Left kidney (tissue), 2 donors: ENCODE data around the gene MXRA8. TPM values are rescaled to one million over a fixed set of nuclear protein-coding genes. Genes with fewer than 3 reads are reported as not detected.
"Not testable (repeated sequence)": the region's sequence is repeated elsewhere in the genome, so short reads cannot be mapped to it uniquely, and the experiment has no call there.

Source experiments
- DNase-seq: peaks from one replicate; pipeline ENCODE4 v3.0.0-alpha.2; 2013
- polyA plus RNA-seq: library from polyadenylated mRNA; unstranded; fragments of 120-200 nt; gene quantifications from one replicate; pipeline ENCODE4 v1.2.1, GENCODE V29; 2013; ENCODE audit not compliant: insufficient read length

The MXRA8 gene
- polyA plus RNA-seq, 1 donor, result 147 TPM

DNA sequence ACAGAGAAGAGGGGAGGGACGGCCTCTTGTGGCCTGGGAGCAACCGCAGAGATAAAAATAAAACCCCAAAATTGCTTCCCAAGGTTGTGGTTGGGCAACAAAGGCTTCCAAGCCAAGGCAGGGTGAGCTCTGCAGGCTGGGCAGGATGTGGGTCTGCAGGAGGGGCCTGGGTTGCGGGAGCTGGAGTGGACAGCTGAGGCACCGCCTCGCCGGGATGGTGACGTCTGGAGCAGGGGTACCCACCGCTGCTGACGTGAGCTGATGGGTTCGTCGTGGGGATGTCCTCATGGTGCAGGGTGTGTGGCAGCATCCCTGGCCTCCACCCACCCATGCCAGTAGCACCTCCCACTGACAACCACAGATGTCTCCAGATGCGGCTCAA, 13.0 kb upstream of the MXRA8 start:
- DNase-seq, result no peak

DNA sequence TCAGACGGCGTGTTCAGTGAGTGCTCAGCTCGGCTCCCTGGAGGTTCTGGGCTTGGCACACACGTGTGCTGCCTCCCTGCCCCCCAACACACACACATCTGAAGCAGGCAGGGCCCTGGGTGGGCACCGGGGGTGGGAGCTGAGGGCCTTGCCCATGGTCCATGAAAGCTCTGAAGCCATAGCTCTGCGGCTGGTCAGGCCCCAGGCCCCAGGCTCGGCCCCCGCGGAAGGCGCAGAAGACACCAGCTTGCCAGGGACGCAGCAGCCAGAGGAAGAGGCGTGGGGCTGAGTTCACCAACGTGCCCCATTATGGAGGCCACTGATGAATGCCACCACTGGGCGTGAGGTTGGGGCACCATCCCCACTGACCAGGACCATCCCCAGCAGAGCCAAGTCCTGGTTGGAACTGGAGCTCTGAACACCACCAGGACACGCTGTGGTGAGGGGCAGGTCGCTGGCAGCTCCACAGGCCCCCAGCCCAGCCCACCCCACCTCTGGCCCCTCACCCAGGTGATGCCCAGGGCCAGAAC, 12.5 kb upstream of the MXRA8 start:
- DNase-seq, result no peak

DNA sequence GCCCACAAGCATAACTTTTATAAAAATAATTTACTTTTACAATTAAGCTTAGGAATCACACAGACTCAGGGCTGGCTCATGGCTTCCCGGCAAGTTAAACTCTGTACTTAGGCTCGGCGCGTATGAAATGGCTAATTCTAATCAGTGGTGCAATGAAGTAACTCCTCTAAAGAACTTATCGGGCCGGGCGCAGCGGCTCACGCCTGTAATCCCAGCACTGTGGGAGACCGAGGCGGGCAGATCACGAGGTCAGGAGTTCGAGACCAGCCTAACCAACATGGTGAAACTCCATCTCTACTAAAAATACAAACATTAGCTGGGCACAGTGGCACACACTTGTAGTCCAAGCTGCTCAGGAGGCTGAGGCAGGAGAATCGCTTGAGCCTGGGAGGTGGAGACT, 11.7 kb upstream of the MXRA8 start:
- not testable (repeated sequence) for DNase-seq

DNA sequence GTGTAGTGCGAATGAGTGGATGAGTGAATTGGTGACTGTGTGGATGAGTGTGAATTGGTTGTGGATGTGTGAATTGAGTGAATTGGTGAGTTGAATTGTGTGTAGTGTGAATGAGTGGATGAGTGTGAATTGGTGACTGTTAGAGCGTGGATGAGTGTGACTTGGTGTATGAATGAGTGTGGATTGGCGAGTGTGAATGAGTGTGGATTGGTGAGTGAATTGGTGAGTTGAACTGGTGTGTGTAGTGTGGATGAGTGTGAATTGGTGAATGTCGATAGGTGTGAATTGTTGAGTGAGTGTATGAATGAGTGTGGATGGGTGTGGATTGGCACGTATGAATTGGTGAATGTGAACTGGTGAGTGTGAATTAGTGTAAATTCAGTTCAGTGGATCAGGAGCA, 9.0 kb upstream of the MXRA8 start:
- DNase-seq, result no peak

DNA sequence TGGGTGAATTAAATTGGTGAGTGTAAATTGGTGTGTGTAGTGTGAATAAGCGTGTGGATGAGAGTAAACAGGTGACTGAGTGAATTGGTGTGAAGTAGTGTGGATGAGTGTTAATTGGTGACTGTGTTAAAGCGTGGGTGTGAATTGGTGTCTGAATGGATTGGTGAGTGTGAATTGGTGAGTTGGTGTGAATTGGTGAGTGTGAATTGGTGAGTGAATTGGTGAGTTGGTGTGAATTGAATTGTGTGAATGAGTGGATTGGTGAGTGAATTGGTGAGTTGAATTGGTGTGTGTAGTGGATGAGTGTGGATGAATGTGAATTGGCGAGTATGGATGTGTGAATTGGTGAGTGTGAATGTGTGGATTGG, 8.3 kb upstream of the MXRA8 start:
- no peak for DNase-seq

DNA sequence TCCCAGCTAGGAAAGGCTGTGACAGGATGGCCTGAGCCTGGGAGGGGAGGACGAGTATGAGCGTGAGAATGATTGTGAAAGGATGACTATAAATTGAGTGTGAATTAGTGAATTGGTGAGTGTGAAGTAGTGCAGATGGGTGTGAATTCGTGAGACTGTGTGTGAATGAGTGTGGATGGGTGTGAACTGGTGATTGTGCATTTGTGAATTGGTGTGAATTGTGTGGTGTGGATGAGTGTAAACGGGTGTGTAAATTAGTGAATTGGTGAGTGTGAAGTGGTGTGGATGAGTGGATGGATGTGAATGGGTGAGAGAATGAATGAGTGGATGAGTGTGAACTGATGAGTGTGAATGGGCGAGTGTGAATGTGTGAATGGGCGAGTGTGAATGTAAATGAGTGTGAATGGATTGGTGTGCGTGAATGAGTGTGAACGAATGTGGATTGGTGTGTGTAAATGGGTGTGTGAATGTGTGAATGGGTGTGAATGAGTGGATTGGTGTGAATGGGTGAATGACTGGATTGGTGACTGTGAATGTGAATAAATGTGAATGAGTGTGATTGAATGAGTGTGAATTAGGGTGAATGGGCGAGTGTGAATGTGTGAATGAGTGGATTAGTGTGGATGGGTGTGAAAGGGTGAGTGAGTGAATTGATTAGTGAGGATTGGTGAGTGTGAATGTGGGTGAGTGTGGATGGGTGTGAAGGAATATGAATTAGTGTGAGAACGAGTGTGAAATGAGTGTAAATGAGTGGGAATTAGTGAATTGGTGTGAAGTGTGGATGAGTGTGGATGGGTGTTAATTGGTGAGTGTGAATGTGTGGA, 7.7 kb upstream of the MXRA8 start:
- DNase-seq, result no peak

DNA sequence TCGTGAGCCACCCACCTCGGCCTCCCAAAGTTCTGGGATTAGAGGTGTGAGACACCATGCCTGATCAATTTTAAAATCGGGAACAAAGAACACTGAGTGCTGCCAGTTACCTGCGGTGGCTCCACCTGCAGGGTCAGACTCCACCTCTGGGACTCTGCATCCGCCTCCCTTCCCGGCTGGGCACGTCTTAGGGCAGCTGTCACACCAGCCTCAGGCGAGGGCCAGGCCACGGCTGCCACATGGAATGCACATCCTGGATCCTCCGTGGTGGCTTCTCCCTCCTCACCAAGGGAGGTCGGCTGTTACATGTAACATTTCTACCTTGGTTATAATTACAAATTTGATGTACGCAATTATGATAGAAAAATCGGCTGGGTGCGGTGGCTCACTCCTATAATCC, 5.9 kb upstream of the MXRA8 start:
- DNase-seq, result no peak

DNA sequence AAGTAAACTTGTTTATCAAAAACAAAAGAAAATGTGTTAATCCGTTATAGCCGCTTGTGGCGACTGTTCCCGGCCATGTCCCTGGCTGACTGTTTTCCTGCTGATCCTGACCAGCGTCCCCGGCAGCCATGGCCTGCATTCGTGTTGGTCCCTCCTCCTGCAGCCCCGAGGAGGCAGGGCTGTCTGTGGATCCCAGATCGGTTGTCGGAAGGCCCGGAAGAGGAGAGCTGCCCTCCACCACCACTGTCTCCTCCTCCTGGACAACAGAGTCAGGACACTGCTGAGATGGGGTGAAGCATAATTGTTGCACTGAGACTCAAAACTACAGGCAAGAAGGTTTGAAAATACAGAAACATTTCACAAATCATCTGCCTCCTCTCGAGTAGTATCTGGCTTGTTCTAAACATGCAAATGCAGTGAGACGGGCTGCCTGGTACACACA, 3.6 kb upstream of the MXRA8 start:
- DNase-seq, result no peak

DNA sequence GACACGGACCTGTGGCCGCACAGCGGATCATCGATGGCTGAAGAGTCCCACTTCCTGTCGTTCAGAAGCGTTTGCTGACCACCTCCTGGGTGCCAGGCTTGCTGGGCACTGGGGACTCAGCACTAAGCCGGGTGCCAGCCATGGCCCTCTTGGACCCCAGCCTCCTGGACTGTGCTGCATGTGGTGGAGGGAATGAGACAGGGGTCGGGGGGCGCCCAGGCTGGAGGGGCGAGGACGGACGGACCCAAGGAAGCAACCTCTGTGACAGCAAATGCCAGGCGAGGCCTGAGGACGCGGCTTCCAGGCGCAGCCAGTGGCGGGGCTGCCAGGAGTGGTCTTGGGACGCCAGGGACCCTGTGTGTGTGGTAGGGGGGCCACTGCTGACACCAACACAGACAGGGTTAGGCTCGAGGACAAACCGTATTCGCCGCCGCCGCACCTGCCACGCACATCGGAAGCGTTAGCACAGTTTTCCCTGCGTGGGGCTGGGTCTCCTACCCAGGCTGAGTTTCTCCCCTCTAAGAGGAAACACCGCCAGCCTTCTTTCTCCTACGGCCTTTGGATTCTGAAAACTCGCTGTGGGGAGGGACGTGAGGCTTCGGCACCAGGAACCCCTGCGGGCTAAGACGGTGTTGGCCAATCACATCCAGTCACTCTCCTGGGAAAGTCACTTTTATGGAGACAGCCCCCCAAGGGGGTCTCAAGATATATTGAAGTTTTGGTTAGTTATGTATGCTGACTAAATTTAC, 3.1 kb upstream of the MXRA8 start:
- DNase-seq, result no peak

DNA sequence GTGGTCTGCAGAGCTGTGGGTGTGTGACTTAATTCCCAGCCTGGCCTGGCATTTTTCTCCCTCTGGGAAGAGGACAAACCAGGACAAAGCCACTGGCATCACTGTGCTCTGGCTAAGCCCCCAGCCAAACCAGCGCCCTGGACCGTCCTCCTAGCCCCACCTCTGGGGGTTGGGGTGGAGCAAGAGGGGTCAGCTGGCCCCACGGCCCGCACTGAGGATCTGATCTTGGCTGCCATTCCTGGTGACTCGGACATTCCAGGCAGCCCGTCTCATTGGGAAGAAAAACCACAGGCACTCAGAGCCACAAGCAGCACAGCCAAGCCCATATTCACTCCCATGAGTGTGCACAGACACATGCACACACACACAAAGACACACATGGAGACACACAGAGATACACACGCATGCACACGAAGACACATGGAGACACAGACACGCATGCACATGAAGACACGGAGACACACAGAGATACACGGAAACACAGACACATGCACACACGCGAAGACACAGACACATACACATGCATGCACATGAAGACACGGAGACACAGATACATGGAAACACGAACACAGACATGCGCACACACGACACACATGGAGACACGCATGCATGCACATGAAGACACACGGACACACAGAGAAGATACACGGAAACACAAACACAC, 2.3 kb upstream of the MXRA8 start:
- no peak for DNase-seq

DNA sequence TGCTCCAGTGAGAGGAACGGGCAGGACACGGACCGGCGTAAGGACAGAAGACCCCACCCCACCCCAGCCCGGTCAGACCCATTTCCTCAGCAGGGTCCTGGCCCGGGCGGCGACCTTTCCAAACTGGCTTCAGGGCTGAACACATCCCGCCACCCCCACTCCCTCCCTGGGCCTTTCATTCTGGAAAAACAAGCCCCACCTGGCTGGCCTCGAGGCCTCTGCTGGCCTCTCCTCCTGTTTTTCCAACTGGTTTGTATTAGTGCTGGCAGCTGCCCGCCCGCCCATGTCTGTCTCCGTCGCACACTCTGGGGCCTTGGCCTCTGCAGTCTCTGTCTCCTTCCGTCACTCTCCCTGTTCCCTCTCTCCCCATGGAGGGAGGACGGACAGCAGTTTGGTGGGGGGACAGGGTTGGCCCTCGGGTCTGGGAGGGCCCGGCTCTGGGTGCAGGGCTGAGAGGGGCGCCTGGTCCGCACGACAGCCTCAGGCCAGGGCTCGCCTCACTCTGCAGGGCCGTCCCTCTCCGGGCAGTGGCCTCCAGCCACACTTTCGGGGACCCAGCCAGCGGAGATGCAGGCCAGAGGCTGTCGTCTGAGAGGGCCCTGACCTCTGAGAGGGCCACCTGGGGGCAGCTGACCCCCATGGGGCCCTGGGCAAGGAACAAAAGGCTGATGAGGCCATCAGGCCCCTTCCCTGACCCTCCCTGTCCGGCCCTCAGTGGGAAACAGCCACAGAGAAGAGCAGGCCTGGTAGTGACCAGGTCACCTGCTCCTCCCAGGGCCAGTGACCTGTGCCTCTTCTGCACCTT, 1.5 kb upstream of the MXRA8 start:
- DNase-seq, result no peak

DNA sequence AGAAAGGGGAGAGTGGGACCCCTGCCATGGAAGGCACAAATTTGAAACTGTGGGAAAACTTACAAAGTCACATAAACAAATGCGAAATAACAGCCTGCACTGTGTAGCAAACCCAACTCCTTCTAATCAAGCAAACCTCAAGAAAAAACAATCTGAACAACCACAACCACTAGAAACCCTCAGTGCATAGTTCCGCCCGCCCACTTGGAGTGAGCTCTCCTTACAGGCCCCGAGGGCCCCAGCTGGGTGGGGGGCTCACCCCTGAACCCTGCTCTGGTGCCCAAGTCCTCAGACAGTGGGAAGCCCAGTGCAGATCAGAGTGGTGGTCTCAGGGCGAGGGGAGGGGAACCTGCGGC, 931 bp upstream of the MXRA8 start:
- no peak for DNase-seq

DNA sequence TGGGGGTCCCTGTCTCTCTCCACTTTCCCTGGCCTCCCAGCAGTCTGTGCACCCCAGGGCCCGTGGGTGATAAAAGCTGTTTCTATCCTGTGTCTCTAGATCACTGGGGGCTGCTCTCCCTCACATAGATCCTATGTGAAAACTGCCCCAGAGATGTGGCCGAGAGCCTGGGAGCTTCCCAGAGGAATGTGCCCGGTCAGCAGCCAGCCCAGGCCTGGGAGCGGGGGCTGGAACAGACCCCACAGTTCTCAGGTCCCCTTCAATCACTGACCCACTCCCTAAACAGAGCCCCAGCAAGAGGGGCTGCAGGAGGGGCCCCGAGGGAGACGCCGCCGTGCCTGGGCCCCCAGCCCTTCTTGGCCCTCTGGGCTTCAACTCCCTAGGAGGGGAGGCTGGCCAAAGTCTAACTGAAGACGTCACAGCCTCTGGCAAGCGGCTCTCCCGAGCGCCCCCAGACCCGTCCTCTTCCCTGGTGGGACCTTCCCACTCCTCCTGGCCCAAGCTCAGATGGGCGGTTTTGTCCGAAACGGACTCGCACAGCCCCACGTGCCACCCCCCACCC, 403 bp downstream of the MXRA8 start:
- DNase-seq, result no peak

DNA sequence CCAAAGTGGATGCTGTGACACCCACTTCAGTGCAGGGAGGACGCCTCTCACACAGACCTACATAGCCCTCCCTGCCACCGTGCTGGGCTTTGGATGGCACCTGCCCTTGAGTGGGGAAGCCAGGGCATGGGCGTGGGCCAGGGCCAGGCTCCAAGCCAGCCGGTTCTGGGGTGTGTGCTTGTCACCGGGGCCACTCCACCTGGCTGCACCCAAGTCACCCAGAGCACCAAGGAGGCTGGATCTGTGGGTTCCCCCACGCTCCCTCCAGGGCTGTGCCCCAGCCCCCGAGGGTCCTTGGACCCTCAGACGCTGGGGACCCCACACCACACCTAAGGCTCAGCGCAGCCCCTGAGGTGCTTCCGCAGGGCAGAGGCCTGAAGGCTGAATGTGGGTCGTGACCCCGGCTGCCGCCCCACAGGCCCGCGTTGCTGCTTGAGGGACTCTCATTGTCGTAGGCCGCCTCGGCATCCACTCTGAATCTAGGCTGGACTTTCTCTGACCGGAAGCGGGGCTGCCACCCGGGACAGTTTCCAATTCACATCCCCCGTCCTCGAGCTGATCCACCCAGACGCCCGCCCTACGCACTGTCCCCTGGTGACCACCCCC, 1.5 kb downstream of the MXRA8 start:
- no peak for DNase-seq

DNA sequence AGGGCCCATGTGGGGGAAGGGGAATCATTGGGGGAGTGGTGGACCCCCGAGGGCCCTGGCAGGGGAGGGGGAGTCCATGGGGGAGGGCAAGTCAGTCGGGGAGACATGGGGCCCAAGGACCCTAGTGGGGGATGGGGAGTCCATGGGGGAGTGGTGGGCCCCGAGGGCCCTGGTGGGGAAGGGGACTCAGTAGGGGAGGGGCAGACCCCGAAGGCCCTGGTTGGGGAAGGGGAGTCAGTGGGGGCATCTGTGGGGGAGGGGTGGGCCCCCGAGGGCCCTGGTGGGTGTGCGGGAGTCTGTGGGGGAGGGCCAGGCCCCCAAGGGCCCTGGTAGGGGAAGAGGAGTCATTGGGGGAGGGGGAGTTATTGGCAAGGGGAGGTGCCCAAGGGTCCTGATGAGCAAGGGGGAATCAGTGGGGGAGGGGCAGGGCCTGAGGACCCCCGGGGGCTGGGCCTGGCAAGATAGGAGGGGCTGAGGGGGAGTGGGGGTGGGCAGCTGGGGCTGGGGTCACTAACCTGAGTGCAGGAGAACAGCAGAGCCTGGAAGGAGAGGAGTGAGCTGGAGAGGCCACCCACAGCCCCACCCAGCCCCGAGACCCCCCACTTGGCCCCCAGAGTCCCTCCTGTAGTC, 2.1 kb downstream of the MXRA8 start:
- DNase-seq, result no peak

DNA sequence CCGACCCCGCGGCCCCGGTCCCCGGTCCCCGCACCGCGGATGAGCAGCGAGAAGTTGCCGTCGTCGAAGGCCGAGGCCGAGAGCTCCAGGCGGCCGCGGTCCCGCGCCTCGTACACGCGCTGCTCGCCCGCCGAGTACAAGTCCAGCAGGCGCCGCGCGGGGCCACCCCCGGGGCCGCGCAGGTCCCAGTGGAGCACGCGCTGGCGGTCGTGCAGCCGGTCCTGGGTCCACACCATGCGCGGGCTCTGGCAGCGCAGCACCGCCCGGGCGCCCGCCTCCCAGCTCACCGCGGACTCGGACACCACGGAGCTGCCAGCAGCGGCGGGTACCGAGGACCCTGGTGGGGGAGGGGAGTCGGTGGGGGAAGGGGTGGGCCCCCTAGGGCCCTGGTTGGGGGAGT, 2.9 kb downstream of the MXRA8 start:
- DNase-seq, result no peak

DNA sequence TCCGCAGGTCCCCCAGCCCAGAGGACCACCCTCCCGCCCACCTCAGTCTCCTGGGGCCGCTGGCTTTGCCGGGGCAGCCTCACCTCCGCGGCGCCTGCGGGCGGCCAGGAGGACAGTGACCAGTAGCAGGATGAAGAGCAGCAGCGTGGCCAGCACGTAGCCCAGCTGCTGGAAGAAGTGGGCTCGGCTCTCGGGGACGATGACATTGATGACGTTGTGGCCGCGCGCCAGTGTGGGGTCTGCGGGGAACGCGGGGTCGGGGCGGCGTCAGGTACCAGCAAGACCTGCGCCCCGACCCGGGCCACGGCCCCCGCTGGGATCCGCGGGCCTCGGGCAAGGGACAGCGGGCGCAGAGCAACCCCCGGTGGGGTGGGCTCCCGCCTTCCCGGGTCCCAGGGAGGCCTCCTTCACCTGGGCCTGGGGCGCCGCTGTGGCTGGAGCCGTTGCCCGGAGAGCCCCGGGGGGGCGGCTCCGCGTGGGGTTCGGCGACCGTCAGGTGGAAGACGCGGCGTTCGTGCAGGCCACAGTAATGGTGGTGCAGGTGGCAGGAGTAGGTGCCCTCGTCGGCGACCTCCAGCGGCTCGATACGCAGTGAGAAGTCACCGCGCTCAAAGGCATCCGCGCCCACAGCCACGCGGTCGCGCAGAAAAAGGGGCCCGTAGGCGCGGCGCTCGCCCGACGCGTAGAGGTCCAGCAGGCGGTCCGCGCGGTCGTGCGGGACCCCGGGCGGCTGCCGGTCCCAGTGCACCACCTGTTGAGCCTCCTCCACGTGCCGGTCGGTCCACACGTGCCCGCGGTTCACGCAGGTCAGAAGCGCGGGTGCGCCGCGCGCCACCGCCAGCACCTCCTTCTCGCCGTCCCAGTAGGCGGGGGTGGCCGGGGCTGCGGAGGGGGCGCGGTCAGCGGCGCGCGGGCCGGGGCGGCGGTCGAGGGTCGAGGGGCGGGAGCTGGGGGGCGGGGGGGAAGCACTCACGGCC, 3.8 kb downstream of the MXRA8 start:
- no peak for DNase-seq

DNA sequence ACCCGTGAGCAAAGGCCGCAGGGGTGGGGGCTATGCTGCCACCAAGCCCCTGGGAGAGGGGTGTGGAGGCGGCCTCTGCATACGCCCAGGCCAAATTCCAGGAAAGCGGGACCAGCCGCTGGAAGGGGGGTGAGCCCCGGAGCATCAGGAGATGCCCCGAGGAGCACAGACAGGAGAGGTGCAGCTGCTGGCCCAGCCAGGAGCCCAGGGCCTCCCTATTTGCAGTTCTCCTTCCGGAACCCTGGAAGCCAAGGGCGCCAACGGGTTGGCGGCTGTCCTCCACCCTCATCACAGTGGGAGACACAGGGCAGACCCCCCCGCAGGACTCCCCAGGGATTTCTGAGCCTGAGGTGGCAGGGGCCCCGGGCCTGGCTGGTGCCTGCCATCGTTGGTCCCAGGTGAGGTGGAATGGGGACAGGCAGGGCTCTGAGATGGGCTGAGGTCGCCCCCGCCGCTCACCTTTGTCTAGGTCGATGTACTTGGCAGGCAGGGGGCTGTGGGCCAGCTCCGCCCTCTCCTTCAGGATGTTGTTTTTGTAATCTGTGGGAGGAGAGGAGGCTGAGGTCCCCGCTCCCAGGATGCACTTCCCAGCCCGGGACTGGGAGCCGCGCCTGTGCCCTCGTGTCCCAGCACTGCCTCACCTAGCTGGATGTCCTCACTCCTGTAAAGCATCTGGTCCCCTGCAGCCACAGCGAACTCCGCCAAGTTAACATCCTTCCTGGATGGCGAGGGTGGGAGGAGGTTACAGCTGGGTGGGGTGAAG, 4.8 kb downstream of the MXRA8 start:
- DNase-seq, result no peak
